H1 (cell line): Measurements from ENCODE around the gene BORCS6. TPM values are rescaled to one million over a fixed set of nuclear protein-coding genes. Genes with fewer than 3 reads are reported as not detected.
A peak's percentile ranks its signal among the peaks of the same experiment; 100 is the strongest.

Source experiments
- CTCF ChIA-PET: fragments of 300-600 bp; sonication (Branson Sonifier 250); formaldehyde crosslinking; loops from one replicate; lab custom pipeline; 2021; ENCODE audit not compliant: partially characterized antibody; lab: Charles Lee
- POLR2A ChIA-PET: fragments of 300-600 bp; sonication (Branson Sonifier 250); formaldehyde crosslinking; loops from one replicate; lab custom pipeline; 2021; ENCODE audit warnings: inconsistent platforms; ENCODE audit not compliant: partially characterized antibody; lab: Charles Lee
- DNase-seq, 2 experiments: peaks; one replicate each; pipeline versions ENCODE4 v3.0.0 to v3.0.0-alpha.2; 2010 to 2022; ENCODE audit warnings: low spot score in 2 of 2, low read depth in 1 of 2, mixed read lengths in 1 of 2
- FAIRE-seq: peaks from 2 replicates; lab custom pipeline; 2011; peaks lifted over from hg19 to GRCh38; lab: Jason Lieb, UNC
- H2AFZ ChIP-seq: 2 replicates; pipeline ENCODE4 v1.8.1; 2012; ENCODE audit warnings: low read length, inconsistent platforms
- H2AK5ac ChIP-seq: 2 replicates; pipeline ENCODE4 v1.6.1; 2013; ENCODE audit warnings: low read depth, low read length
- H2BK120ac ChIP-seq: replicated peaks from 2 replicates; pipeline ENCODE3; 2013; ENCODE audit warnings: low read depth, low read length, inconsistent platforms
- H2BK12ac ChIP-seq: 2 replicates; pipeline ENCODE4 v1.6.1; 2013; ENCODE audit warnings: low read depth, low read length
- H2BK15ac ChIP-seq: 2 replicates; pipeline ENCODE4 v1.6.1; 2013; ENCODE audit warnings: low read length
- H2BK20ac ChIP-seq: 2 replicates; pipeline ENCODE4 v1.6.1; 2013; ENCODE audit warnings: low read length
- H2BK5ac ChIP-seq: 2 replicates; pipeline ENCODE4 v1.6.1; 2013; ENCODE audit warnings: low read depth, low read length
- H3K14ac ChIP-seq: 2 replicates; pipeline ENCODE4 v1.6.1; 2013; ENCODE audit warnings: inconsistent platforms; ENCODE audit not compliant: insufficient read length
- H3K18ac ChIP-seq: 2 replicates; pipeline ENCODE4 v1.6.1; 2013; ENCODE audit warnings: low read length; ENCODE audit errors: extremely low read depth
- H3K23ac ChIP-seq: 2 replicates; pipeline ENCODE4 v1.6.1; 2013; ENCODE audit warnings: inconsistent platforms; ENCODE audit not compliant: insufficient read length
- H3K23me2 ChIP-seq: 2 replicates; pipeline ENCODE4 v1.6.1; 2013; ENCODE audit warnings: low read depth, low read length
- H3K27ac ChIP-seq: 2 replicates; pipeline ENCODE4 v1.6.1; 2011; ENCODE audit warnings: low read depth, low read length, inconsistent platforms
- H3K27me3 ChIP-seq, 4 experiments: replicated peaks in 1 of 4; 1 replicate in 1 of 4; 2 replicates in 3 of 4; pipeline versions ENCODE4 v1.6.1 to v1.8.1; 2011 to 2013; ENCODE audit warnings: low read length in 3 of 4, mild to moderate bottlenecking in 3 of 4, inconsistent platforms in 2 of 4, mixed read lengths in 2 of 4, moderate library complexity in 1 of 4; ENCODE audit not compliant: control insufficient read depth in 3 of 4, insufficient read depth in 3 of 4; ENCODE audit errors: extremely low read depth in 1 of 4
- H3K36me3 ChIP-seq, 4 experiments: 2 replicates each; pipeline versions ENCODE4 v1.6.1 to v1.8.1; 2011 to 2013; ENCODE audit warnings: mild to moderate bottlenecking in 4 of 4, low read length in 3 of 4, moderate library complexity in 2 of 4, control low read depth in 1 of 4, inconsistent platforms in 1 of 4; ENCODE audit not compliant: insufficient read depth in 4 of 4, control insufficient read depth in 2 of 4
- H3K4ac ChIP-seq: replicated peaks from 2 replicates; pipeline ENCODE3; 2013; ENCODE audit warnings: low read length, low read depth, mixed read lengths, inconsistent platforms; ENCODE audit not compliant: insufficient read length
- H3K4me1 ChIP-seq, 4 experiments: replicated peaks in 1 of 4; 1 replicate in 1 of 4; 2 replicates in 3 of 4; pipeline versions ENCODE4 v1.6.1 to v1.8.1; 2011 to 2013; ENCODE audit warnings: low read length in 3 of 4, inconsistent platforms in 2 of 4, mixed read lengths in 1 of 4; ENCODE audit not compliant: insufficient read depth in 4 of 4, control insufficient read depth in 3 of 4
- H3K4me2 ChIP-seq, 2 experiments: 2 replicates each; pipeline versions ENCODE4 v1.6.1 to v1.8.1; 2011 to 2013; ENCODE audit warnings: low read depth in 2 of 2, low read length in 2 of 2, control low read depth in 1 of 2, inconsistent platforms in 1 of 2, mild to moderate bottlenecking in 1 of 2; ENCODE audit not compliant: insufficient read depth in 1 of 2
- H3K4me3 ChIP-seq, 4 experiments: fragments of 200-600, 300-600 bp in 1 of 4; sonication (generic), shearing (Covaris generic), sonication (Bioruptor Twin) in 1 of 4; 2 replicates each; pipeline versions ENCODE4 v1.5.1 to v1.8.1; 2011 to 2016; ENCODE audit warnings: low read length in 4 of 4, low read depth in 3 of 4, control low read depth in 2 of 4, inconsistent platforms in 2 of 4, mild to moderate bottlenecking in 2 of 4, mixed read lengths in 1 of 4, moderate library complexity in 1 of 4; ENCODE audit not compliant: insufficient read depth in 2 of 4; ENCODE audit errors: extremely low read depth in 1 of 4
- H3K56ac ChIP-seq: replicated peaks from 2 replicates; pipeline ENCODE3; 2013; ENCODE audit warnings: low read depth, mild to moderate bottlenecking, mixed read lengths, low read length, inconsistent platforms; ENCODE audit not compliant: insufficient read length
- H3K79me1 ChIP-seq: 2 replicates; pipeline ENCODE4 v1.6.1; 2013; ENCODE audit warnings: low read depth, low read length, control low read depth
- H3K79me2 ChIP-seq, 2 experiments: 2 replicates each; pipeline versions ENCODE4 v1.6.1 to v1.8.1; 2012 to 2013; ENCODE audit warnings: low read length in 2 of 2, mild to moderate bottlenecking in 2 of 2, inconsistent platforms in 1 of 2; ENCODE audit not compliant: insufficient read depth in 2 of 2, control insufficient read depth in 1 of 2
- H3K9ac ChIP-seq, 4 experiments: replicated peaks in 1 of 4; 1 replicate in 1 of 4; 2 replicates in 3 of 4; pipeline versions ENCODE4 v1.6.1 to v1.8.1; 2011 to 2013; ENCODE audit warnings: low read depth in 3 of 4, low read length in 3 of 4, control low read depth in 2 of 4, mild to moderate bottlenecking in 2 of 4, moderate library complexity in 2 of 4, inconsistent platforms in 1 of 4; ENCODE audit errors: extremely low read depth in 1 of 4
- H3K9me3 ChIP-seq, 2 experiments: 2 replicates each; pipeline versions ENCODE4 v1.6.1 to v1.8.1; 2012 to 2013; ENCODE audit warnings: mild to moderate bottlenecking in 2 of 2, moderate library complexity in 2 of 2, control low read depth in 1 of 2, inconsistent platforms in 1 of 2, low read depth in 1 of 2, low read length in 1 of 2, mixed read lengths in 1 of 2; ENCODE audit not compliant: insufficient read depth in 2 of 2
- H4K20me1 ChIP-seq, 2 experiments: replicated peaks in 1 of 2; 2 replicates each; pipeline versions ENCODE3 to v1.8.1; 2011 to 2013; ENCODE audit warnings: inconsistent platforms in 2 of 2, low read length in 2 of 2, mild to moderate bottlenecking in 1 of 2; ENCODE audit not compliant: insufficient read depth in 2 of 2, control insufficient read depth in 1 of 2
- H4K5ac ChIP-seq: 2 replicates; pipeline ENCODE4 v1.6.1; 2013; ENCODE audit warnings: low read length, low read depth, mixed read lengths, inconsistent platforms; ENCODE audit not compliant: insufficient read length
- H4K8ac ChIP-seq: 2 replicates; pipeline ENCODE4 v1.8.0; 2013; ENCODE audit warnings: mild to moderate bottlenecking, moderate library complexity, low read length, inconsistent platforms; ENCODE audit not compliant: insufficient read depth; ENCODE audit errors: extremely low read depth
- H4K91ac ChIP-seq: replicated peaks from 2 replicates; pipeline ENCODE3; 2013; ENCODE audit warnings: low read length, mixed read lengths, inconsistent platforms; ENCODE audit not compliant: insufficient read length
- ASH2L ChIP-seq: fragments of 200-600, 300-600 bp; sonication (generic); IDR thresholded peaks from one replicate; pipeline ENCODE4 v1.7.1; 2017; ENCODE audit warnings: low read length
- EGR1 ChIP-seq: IDR thresholded peaks from 2 replicates; pipeline ENCODE4 v1.6.1; 2011; ENCODE audit warnings: low read depth, low read length, borderline replicate concordance
- KDM1A ChIP-seq: fragments of 200-600, 300-600 bp; sonication (generic); IDR thresholded peaks from 2 replicates; pipeline ENCODE4 v1.7.1; 2016; ENCODE audit warnings: mild to moderate bottlenecking, low read length, borderline replicate concordance
- MAFK ChIP-seq: IDR thresholded peaks from 2 replicates; pipeline ENCODE4 v1.6.1; 2012; ENCODE audit warnings: low read depth, mild to moderate bottlenecking, improper control_type of control experiment, low read length
- YY1 ChIP-seq: IDR thresholded peaks from 2 replicates; pipeline ENCODE4 v1.6.1; 2011; ENCODE audit warnings: low read depth, mild to moderate bottlenecking, low read length
- WGBS, 2 experiments: shearing (Covaris generic) in 1 of 2; methylation state at CpG; one replicate each; pipeline versions ENCODE4 v1.1.6 to v1.1.7; 2013 to 2015; ENCODE audit warnings: low lambda C conversion rate in 2 of 2, mixed read lengths in 2 of 2, inconsistent platforms in 1 of 2, low coverage in 1 of 2, missing lambda C conversion rate in 1 of 2; ENCODE audit not compliant: insufficient replicate concordance in 2 of 2, insufficient coverage in 1 of 2, insufficient read length in 1 of 2; ENCODE audit errors: extremely low coverage in 1 of 2, missing lambda C conversion rate in 1 of 2; 5-methylcytosine and 5-hydroxymethylcytosine counted together
- polyA plus RNA-seq, 7 experiments: library from polyadenylated mRNA; depleted of rRNA in 3 of 7; stranded (reverse) in 5 of 7; unstranded in 2 of 7; fragments of >200 nt in 5 of 7; fragments of 200-250 nt in 2 of 7; gene quantifications; 1 replicate in 5 of 7; 2 replicates in 1 of 7; 4 replicates in 1 of 7; pipeline versions ENCODE4 v1.2.1 to v1.2.3, GENCODE V29; 2011 to 2013; ENCODE audit warnings: missing spikeins in 2 of 7, mixed read lengths in 2 of 7
- total RNA-seq: library from RNA; stranded (reverse); fragmentation: NEBNext Ultra II Directional; extraction: Animal tissue kit (Norgen Biotek cat#: 25700); gene quantifications from 2 replicates; pipeline ENCODE4 v1.2.1, GENCODE V29; 2021

Gene BORCS6
- total and polyA plus RNA-seq, 2 of the 8 experiments (the other 6 are each of a cell fraction or from before 2014, with no cell fraction given): 3.3 to 3.6 TPM

GRCh38 chr17:8186446-8186786 is 3.6 kb downstream of the BORCS6 start:
- no peak overlapping the region for H3K23ac ChIP-seq
- 0 out of 2 replicates have a peak overlapping the region, but pooled peaks have one; percentile 9 for H3K27ac ChIP-seq
- H3K18ac ChIP-seq: no peak overlapping the region
- peak overlapping the region; percentile 74; the same call in 1 of the 2 replicates for H4K8ac ChIP-seq
- DNase-seq (no peak), FAIRE-seq (no peak)
- H3K14ac ChIP-seq: no peak overlapping the region
- H3K9ac ChIP-seq: peak overlapping the region in 3 of 4 experiments; percentile 32 to 64 (median 62); a peak in 6 of 7 replicates
- H3K79me1 ChIP-seq: no peaks in the 10 kb centered on the region
- H3K79me2 ChIP-seq: no peaks in the 10 kb centered on the region
- no peak overlapping the region for H3K4ac ChIP-seq
- H3K27me3 ChIP-seq: peaks cover 2 to 17% (median 11%) of the 10 kb centered on the region in 4 experiments
- no peak overlapping the region for H2BK120ac ChIP-seq
- peaks cover 4 to 15% (median 9%) of the 10 kb centered on the region in 4 experiments; a peak in 6 of 7 replicates for H3K4me1 ChIP-seq
- peaks cover 2 to 6% of the 10 kb centered on the region in 2 experiments for H4K20me1 ChIP-seq
- no peak overlapping the region for H2BK12ac ChIP-seq
- H4K5ac ChIP-seq: no peak overlapping the region
- 0% methylated on average over 23 of the region's 23 CpGs; no CpG with 5 or more reads in 1 of the 2 experiments for WGBS, 2 experiments
- no peak overlapping the region for H2BK20ac ChIP-seq
- peak overlapping the region; percentile 83 for H2AFZ ChIP-seq
- H4K91ac ChIP-seq: no peak overlapping the region
- peak overlapping the region; percentile 79 to 99 (median 93) for H3K4me3 ChIP-seq
- H3K36me3 ChIP-seq: no peaks in the 10 kb centered on the region
- peak overlapping the region; percentile 86 to 98 for H3K4me2 ChIP-seq
- ChIA-PET CTCF (interaction anchor here (0.8 to 3.7 kb wide), 5 partner anchors 10 to 199 kb away, joined by 3 to 26 read pairs (median 4); partner anchors contain the start of gene TMEM107), POLR2A (interaction anchor here (0.9 to 19.9 kb wide), 11 partner anchors 10 to 63 kb away, joined by 3 to 373 read pairs (median 8); partner anchors contain the start of genes AURKB, CTC1, PFAS and TMEM107)
- H2BK15ac ChIP-seq: no peak overlapping the region
- H2AK5ac ChIP-seq: no peak overlapping the region
- no peaks in the 10 kb centered on the region for H3K9me3 ChIP-seq
- H3K23me2 ChIP-seq: peaks cover 14% of the 10 kb centered on the region
- peak overlapping the region; percentile 62 for H3K56ac ChIP-seq
- H2BK5ac ChIP-seq: no peak overlapping the region
- TF ChIP-seq ASH2L (peak; percentile 100), KDM1A (0 out of 2 replicates have a peak, but pooled peaks have one; percentile 9), MAFK (no peak), YY1 (no peak), EGR1 (no peak)
